TTC549 (cell line): ENCODE data around the gene PRR5L.
"Not testable (repeated sequence)": the region's sequence is repeated elsewhere in the genome, so short reads cannot be mapped to it uniquely, and the experiment has no call there.

ENCODE experiments used
- FAIRE-seq: peaks from 2 replicates; lab custom pipeline; 2012; peaks lifted over from hg19 to GRCh38; lab: Jason Lieb, UNC

PRR5L gene

DNA sequence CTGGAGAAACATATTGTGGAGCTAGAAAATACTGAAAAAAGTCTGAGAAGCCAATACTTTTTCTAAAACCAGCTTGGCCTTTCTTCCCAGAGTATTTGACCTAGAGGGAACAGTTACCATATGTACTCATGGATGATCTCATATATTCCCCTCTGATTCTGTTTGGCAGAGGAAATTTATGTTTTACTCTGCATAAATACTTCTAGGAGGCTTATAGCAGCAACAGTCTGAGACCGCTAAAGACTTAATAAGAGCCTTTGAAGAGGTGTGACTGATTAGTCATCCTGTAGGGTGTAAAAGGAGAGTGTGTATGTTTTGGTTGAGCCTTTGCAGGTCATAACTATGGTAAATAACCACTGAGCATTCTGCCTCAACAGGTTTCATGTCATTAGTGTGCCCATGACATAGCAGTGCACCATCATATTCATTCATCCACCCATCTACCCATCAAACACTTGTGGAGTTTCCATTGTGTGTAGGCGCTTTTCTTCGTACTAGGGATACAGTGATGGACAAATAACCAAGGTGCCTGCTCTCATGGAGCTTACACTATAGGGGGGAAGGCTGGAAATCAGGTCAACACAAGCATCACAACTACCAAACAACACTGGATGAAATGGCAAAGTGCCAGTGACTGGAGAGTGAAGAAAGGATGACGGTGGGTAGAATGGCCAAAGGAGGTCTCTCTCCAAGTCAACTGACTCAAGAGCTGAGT is 169.5 kb downstream of the PRR5L start:
- no peak for FAIRE-seq

DNA sequence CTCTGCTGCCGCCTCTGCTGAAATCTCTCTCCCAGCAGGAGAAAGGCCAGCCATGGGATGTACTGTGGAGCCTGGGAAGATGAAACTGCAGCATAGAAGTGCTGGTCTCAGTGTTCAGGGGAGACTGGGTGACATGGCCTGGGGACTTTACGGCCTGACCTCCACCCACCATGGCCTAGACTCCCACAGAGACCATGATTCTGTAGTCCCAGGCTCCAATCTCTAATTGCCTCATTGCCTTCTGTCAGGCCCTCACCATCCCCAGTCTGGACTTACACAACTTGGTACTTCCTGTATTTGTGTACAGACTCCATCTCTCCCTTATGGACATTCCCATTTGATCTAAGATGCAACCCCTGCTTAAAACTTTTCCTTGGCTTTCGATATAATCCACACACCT is 170.9 kb downstream of the PRR5L start:
- no peak for FAIRE-seq

DNA sequence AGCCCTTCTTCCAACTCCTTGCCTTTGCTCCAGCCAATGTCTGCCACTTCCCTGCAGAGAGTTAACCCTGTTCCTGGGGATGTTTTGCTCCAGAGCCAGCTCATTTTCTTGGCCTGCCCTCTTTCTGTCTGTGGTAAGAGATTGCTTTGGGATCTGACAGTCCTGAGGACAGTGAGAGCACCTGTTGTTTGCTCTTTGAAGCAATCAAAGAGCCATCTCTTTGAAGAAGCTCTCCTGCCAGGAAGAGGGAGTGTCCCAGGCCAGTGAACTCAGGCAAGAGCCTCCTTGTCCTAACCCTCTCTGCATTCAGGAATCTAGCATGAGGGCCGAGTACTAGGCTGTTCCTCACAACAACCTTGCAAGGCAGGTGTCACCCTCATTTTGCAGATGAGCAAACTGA is 171.8 kb downstream of the PRR5L start:
- FAIRE-seq, result no peak

DNA sequence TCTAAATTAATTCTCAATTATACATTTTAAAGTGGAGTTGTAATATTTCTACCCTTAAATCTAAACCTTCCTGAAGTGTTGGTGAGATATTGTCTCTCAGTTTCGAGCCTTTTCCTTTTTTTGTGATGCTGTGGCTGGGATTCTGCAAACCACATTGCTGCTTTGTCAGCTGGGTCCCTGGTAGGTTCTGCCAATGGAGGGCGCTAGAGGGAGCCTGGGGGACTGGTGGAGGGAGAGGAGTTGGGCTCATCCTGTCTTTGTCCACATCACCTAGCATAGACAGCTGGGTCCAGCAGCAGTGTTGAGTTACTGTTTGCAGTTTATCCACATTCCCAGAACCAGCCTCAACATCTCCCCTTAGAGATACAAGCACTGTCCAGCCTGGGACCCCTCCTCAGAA is 173.0 kb downstream of the PRR5L start:
- no peak for FAIRE-seq

DNA sequence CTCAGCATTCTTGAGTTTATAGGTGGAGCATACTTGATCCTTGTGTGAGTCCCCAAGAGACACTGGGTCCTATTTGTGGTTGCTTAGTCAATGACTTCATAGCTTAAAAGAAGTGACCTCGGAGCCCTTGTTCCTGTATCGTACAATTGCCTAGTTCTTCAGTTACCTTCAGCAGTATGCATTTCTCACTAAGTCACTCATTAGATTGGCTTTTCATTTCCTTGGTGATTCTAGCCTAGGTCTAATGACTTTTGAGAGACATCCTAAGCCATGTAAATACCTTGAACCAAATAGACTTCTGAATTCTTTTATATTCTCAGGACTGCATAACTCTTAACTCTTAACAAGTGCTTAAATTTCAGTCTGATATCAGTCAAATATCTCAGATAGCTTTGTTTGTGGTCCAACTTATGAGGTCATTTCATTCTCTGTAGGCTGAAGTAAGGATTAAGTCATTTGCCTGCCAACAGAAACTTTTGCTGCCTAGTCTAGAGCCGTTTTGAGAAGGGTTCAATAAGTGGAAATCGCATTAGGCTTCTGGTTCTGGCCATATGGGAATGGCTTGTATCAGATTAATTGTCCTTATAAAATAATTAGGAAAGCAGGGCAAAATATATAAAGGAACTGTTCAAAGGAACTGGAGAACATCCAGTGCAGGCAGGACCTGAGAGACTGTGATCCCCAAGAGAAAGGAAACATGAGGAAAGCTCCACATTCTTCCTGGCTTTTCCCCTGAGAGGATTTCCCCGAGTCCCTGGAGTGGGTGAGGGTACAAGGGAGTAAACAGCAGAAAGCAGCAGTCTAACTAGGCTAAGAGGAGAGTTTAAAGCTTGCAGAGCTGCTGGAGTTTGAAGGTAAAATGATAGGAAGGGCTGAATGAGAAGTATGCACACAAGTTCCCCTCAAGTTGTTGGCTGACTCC is 174.1 kb downstream of the PRR5L start:
- no peak for FAIRE-seq

DNA sequence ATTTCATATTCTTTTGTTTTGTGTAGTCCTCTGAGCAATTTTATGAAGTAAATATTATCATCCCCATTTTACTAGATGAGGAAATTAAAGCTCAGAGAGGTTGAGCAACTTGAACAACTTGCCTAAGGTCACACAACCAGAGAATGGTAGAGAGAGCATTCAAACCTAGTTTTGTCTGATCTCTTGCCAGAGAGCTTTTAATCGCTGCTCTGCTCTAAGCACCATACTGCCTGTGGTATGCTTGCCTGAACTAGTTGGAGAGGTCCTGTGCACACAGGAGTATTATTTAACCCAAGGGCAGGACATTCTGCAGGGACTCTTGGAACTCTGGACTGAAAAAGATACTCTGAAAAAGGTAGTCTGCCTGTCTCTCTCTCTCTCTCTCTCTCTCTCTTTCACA is 175.5 kb downstream of the PRR5L start:
- FAIRE-seq, result no peak

DNA sequence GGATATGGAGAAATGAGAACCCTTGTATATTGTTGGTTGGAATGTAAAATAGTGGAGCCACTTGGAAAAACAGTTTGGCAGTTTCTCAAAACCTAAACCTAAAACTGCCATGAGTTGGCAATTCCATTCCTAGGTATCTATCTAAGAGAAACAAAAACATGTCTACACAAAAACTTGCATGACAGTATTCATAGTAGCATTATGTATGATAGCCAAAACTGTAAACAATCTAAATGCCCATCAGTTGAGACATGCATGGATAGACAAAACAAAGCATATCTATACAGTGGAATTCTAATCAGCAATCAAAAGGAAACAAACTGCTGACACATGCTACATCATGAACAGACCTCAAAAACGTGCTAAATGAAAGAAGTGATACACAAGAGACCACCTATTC is 179.1 kb downstream of the PRR5L start:
- FAIRE-seq, result no peak

DNA sequence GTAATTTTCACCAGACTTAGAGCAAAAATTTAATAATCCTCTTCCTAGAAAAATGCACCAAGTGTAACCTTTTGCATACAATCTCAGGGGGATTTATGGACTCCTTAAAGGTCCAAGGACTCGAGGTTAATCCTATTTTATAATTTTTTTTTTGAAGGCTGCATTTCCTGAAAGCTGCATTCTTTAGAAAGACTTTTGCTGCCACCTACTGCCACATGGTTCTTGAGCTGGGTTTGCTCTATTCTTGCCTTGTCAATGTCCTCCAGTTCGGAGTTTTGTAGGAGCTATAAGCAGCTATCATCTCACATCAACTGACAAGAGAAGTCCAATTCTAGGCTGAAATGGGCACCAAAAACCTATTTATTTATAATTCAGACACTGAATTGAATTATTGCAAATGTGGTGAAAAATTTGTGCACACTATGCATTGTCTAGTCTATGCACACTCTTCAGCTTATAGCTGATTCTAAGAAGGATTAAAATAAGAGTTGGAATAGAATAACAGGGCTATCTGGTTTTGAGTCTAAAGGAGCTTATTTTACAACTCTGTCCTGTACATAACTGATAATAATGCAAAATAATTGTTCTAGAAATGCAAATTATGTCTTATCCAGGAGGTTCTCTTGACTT is 182.7 kb downstream of the PRR5L start:
- peak; percentile 34 for FAIRE-seq

DNA sequence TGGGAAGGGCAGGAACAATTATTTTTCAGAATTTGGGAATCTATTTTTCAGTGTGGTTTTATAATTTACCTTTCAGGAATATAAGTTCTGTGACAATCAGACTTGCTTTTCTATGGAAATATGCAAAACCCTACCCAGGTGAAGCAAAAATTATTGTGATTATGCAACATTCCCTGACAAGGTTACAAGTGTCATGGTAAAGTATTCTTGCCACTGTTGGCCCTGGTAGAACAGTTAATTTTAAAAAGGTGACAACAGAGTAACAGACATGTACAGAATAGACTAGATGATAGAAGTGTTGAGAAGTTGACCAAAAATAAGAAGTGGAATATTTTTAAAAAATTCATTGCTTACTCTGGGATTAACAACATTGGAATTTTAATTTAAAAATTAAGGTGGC is 184.7 kb downstream of the PRR5L start:
- FAIRE-seq, result no peak

DNA sequence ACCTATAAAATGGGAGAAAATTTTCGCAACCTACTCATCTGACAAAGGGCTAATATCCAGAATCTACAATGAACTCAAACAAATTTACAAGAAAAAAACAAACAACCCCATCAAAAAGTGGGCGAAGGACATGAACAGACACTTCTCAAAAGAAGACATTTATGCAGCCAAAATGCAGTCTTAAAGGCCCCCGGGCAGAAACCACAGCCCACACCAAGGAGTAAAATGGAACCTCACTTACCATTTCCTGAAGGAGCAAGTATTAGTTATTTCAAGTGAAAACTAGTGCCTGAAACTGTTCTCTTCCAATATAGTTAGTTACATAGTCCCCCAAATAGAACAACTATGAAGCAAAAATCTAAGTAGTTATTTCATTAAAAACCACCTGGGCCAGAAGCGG is 187.0 kb downstream of the PRR5L start:
- not testable (repeated sequence) for FAIRE-seq

DNA sequence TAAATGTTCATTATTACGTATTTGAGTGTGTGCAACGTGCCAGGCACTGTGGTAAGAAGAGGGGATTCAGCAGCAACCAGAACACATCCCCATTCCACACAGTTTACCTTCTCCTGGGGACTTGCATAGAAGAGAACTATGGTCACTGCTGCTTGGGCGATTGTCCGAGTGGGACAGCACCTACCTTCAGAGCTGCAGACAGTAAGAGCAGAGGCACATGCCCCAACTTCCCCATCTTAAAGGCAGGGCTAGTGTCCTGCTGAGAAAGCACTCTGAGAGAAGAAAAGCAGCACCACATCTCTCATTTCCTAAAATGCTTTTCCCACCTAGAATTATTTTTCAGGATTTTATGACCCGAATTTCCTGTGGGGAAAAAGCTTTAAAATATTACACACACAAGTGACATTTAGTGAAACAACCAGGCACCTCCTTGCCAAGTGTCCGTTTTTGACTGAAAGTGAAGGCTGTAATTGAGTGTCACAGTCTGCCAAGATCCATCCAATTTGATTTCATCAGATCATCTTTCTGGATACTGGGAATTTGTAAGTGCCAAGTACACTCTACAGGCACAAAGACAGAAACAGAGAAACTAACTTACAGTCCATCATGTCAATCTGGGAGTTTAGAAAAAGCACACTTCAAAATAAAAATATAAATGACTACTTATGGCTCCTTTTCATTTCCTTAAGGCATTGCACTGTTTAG is 189.4 kb downstream of the PRR5L start:
- no peak for FAIRE-seq

DNA sequence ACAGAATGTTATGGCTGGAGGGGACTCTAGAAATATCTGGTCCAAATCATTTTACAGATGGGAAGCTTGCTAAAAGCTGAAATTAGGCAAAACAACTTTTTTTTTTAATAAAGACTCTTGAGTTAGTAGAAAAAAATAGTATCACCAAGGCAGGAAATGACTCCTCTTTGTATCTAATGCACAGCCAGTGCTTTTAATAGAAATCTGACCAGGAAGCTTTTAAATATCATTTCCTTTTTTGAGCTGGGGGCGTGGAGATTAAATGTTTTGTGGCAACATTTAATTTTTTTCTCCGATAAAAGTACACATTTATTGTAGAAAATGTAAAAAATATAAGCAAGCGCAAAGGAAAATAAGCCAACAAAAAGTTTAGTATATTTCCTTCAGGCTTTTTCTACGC is 191.5 kb downstream of the PRR5L start:
- FAIRE-seq, result no peak

DNA sequence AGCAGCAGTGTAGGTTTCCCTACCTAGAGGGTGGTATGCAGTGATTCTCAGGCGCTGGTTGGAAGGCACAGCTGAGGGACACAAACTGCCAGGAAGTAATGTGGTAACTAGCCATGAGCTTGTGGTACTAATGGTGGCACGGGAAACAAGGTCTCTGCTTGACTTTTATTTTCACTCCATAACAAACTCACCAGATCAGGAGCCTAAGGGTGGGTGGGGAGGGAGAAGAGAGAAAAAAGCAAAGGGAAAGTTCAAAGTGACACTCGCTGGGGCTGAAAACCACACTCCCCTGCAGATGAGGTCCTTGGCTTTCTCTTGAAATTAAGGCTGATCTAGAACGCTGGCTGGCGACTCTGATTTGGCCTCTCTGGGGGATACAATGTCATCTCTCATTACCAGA is 192.0 kb downstream of the PRR5L start:
- no peak for FAIRE-seq

DNA sequence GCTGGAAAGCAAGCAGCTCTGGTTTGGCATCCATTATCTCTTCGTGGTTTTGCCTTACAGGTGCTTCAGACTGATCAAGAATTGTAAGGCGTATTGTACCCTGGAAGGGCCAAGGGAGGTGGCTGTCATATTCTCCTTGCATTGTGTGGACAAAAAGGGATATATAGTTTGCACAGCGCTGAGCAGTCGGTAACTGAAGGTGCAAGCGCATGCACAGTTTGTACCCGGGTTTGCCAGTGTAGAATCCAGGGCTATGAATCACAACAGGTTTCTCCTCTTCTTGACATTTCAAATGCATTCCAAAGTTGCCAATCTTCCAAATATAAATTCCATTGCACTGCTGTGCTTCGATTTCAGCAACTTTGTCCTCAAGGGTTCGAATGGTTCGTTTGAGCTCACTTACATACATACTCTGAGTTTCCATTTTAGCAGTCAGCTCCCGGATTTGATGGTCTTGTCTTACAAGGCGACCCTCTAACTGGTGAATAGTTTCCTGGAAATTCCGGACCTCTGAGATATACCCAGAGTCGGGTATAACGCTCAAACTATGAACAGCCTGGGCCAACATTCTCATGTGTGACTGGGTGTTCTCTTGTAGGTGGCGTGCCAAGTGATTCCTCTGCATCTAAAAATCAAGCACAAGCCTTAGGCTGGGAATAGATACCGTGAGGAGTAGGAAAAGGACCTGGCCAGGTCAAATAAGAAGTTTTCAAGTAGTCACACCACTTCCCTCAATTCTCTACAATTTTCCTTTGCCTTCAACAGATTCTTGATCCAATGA is 194.1 kb downstream of the PRR5L start:
- no peak for FAIRE-seq

DNA sequence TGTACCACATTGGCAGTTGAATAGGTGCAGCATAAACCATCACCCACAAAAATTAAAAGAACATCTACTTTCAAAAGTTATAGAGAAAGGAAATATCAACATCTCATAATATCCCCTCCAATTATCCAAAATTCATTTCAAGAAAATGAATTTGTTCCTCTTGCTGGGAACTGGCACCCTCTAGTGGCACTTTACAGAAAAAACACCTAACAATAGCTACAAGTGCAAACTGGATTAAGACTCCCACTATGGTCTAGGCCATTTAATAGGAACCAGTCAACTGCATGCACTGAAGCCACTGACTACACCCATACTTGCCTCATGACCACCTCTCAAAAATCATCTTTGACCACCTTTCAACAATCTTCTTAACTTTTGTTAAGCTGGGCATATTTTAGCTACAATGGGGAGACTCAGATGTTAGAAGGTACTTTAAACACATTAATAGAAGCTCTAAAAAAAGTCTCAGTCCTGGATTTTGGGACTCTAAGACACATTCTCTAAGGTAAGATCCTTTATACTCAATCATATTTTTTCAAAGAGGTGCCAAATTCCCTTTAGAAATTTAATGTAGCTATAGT is 196.7 kb downstream of the PRR5L start:
- peak; percentile 15 for FAIRE-seq

DNA sequence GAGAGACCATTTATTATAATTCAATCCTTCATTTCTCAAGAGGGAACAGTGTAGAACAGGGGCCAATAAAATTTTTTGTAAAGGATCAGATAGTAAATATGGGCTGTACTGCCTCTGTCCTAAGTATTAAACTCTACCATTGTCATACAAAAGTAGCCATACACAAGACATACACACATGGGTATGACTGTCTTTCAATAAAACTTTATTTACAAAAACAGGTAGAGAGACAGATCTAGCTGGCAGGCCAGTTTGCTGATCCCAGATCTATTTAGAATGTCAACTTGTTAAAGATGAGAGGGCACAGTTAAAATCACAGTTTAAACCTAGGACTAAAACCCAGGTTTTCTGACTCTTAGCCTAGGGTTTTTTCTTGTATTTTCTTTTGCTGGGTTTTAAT is 197.2 kb downstream of the PRR5L start:
- FAIRE-seq, result no peak

DNA sequence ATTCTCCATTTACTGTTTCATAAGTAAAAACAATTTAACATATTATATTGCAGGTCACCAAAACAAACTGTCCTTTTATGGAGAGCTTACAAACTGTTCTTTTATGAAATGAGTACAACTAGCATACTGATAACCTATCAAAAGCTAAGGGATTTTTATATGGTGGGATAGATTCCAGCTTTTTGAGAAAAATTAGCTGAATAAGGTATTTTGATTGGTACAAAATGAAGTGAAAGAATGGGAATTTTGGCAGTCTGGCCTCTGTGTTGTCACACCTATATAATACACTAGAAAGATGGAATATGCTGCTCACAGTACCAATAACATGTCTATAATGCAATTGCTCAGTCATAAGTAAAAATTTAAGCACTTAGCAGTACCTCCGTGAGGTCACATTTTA is 202.6 kb downstream of the PRR5L start:
- no peak for FAIRE-seq

DNA sequence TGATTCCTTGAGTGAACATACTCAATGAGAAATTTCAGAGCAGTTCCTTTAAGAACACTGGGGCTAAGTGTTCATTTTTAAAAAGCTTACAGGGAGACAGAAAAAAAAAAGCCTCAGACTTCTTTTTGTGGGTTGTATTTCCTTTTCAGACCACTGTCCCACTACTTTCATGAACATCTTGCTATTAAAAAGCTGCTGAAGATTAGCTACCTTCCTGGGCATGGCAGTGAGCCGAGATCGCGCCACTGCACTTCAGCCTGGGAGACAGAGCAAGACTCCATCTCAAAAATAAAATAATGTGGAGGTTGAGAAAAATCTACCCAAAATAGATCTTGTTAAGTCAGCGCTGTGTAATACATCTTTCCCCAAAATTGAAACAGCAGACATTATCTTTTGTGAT is 203.2 kb downstream of the PRR5L start:
- no peak for FAIRE-seq

DNA sequence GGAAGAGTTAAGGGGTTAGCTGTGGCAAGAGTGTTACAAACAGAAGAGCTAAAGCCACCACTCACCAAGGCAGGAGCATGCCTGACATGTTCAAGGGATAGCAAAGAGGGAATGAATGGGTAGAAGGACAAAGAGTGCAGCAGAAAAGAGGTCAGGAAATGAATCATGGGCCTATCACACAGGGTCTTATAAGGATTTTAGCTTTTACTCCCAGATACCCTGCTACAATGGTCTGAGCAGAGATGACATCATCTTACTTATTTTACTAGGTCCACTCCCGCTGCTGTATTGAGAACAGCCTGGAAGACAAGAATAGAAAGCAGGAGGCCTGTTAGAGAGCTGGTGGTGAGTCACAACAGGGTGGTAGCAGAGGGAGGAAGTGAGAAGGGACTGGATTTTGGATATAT is 204.2 kb downstream of the PRR5L start:
- FAIRE-seq, result no peak

DNA sequence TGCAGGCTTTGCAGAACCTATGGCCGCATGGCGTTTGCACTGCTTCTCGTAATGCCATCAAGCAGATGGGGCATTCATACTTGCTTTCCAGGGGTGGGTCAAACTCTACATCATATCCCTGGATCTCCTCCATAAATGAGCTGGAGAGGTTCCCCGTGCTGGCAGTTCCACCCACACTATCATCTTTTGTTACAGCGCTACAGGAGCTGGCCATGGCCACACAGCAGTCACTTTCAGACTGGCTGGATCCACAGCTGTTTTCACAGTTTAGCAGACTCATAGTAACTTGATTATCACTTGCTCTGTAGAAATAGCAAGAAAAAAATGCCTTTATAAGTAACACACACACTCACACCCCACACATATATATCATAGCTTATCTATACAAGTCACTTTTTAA is 205.1 kb downstream of the PRR5L start:
- no peak for FAIRE-seq

DNA sequence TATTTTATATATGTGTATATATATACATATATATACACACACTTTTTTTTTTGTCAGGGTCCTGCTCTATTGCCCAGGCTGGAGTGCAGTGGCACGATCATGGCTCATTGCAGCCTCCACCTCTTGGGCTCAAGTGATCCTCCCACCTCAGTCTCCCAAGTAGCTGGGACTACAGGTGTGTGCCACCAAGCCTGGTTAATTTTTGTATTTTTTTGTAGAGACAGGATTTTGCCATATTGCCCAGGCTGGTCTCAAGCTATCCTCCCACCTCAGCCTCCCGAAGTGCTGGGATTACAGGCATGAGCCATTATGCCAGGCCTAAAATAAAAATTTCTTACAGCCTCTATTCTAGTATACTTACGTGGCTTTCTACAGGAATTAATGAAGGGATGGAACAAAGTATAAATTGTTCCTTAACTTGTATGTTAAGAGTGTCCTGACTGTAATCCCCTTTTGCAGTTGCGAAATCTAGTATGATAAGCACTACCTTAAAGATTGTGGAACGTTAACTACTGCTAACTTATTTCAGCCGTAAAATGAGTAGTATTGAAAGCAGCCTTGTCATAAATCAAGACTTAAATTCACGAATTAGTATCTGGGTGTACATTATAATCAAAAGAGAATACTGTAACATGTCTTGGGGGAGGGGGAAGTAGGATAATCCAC is 211.9 kb downstream of the PRR5L start:
- no peak for FAIRE-seq
